GM18861 (cell line): Measurements from ENCODE around the gene MSI2.

Experiments used
- ATAC-seq: cut with Tn5 transposase; IDR thresholded peaks from one replicate; pipeline ENCODE4 v1.9.1; 2021; ENCODE audit not compliant: unreplicated experiment

MSI2 gene

GRCh38 chr17:57363580-57363979 is 107.3 kb downstream of the MSI2 start:
- no peak for ATAC-seq

GRCh38 chr17:57363998-57364643 is 107.8 kb downstream of the MSI2 start:
- no peak for ATAC-seq

GRCh38 chr17:57365420-57365819 is 109.1 kb downstream of the MSI2 start:
- ATAC-seq, result no peak

- ATAC-seq, result no peak
These were observed 109.8 kb downstream of the MSI2 start for GRCh38 chr17:57366177-57366557.

GRCh38 chr17:57366558-57367351 is 110.4 kb downstream of the MSI2 start:
- no peak for ATAC-seq

- ATAC-seq, result peak; percentile 40
These were observed 112.5 kb downstream of the MSI2 start for GRCh38 chr17:57368637-57369336.

GRCh38 chr17:57369509-57369945 is 113.2 kb downstream of the MSI2 start:
- ATAC-seq, result no peak

GRCh38 chr17:57370037-57370581 is 113.8 kb downstream of the MSI2 start:
- peak; percentile 58 for ATAC-seq

GRCh38 chr17:57370619-57371018 is 114.3 kb downstream of the MSI2 start:
- ATAC-seq, result no peak

- no peak for ATAC-seq
These were observed 115.8 kb downstream of the MSI2 start for GRCh38 chr17:57372156-57372555.

- ATAC-seq, result no peak
These were observed 116.7 kb downstream of the MSI2 start for GRCh38 chr17:57373048-57373447.

GRCh38 chr17:57373756-57374155 is 117.4 kb downstream of the MSI2 start:
- no peak for ATAC-seq

- ATAC-seq, result no peak
These were observed 118.9 kb downstream of the MSI2 start for GRCh38 chr17:57375040-57375769.

GRCh38 chr17:57375770-57376225 is 119.5 kb downstream of the MSI2 start:
- no peak for ATAC-seq

- ATAC-seq, result no peak
These were observed 120.8 kb downstream of the MSI2 start for GRCh38 chr17:57377094-57377493.

GRCh38 chr17:57379237-57379894 is 123.0 kb downstream of the MSI2 start:
- ATAC-seq, result no peak

- no peak for ATAC-seq
These were observed 123.6 kb downstream of the MSI2 start for GRCh38 chr17:57379895-57380434.

- no peak for ATAC-seq
These were observed 125.2 kb downstream of the MSI2 start for GRCh38 chr17:57381498-57381897.

- no peak for ATAC-seq
These were observed 127.9 kb downstream of the MSI2 start for GRCh38 chr17:57384219-57384618.

GRCh38 chr17:57385975-57386374 is 129.7 kb downstream of the MSI2 start:
- no peak for ATAC-seq
